GM23338 (cell line): ENCODE measurements around the gene SLC35A4. TPM values are rescaled to one million over a fixed set of nuclear protein-coding genes. Genes with fewer than 3 reads are reported as not detected.

ENCODE experiments used
- ATAC-seq: fragments of 200-7000 bp; cut with Tn5 transposase; 3 replicates; pipeline ENCODE4 v1.9.1; 2020
- DNase-seq: peaks from one replicate; pipeline ENCODE4 v3.0.0-alpha.2; 2015; ENCODE audit warnings: low spot score
- H2AFZ ChIP-seq: fragments of 200-600 bp; sonication (generic); 2 replicates; pipeline ENCODE4 v1.8.0; 2016; ENCODE audit warnings: antibody characterized with exemption, mild to moderate bottlenecking, moderate library complexity
- H3F3A ChIP-seq: fragments of 200-600 bp; sonication (generic); replicated peaks from 2 replicates; pipeline ENCODE4 v1.8.0; 2017; ENCODE audit warnings: antibody characterized with exemption, mixed run types, low read depth
- H3K27ac ChIP-seq: fragments of 200-600 bp; sonication (generic); 2 replicates; pipeline ENCODE4 v1.6.1; 2016; ENCODE audit warnings: low read depth
- H3K27me3 ChIP-seq: fragments of 200-600 bp; sonication (generic); 2 replicates; pipeline ENCODE4 v1.8.0; 2016; ENCODE audit warnings: mild to moderate bottlenecking, mixed run types, moderate library complexity; ENCODE audit not compliant: insufficient read depth
- H3K36me3 ChIP-seq: fragments of 200-600 bp; sonication (generic); 2 replicates; pipeline ENCODE4 v1.8.0; 2016; ENCODE audit warnings: mild to moderate bottlenecking; ENCODE audit not compliant: insufficient read depth
- H3K4me1 ChIP-seq: fragments of 200-600 bp; sonication (generic); 2 replicates; pipeline ENCODE4 v1.8.0; 2016; ENCODE audit warnings: mild to moderate bottlenecking, moderate library complexity; ENCODE audit not compliant: insufficient read depth
- H3K4me2 ChIP-seq: fragments of 200-600 bp; sonication (generic); 2 replicates; pipeline ENCODE4 v1.7.1; 2017; ENCODE audit warnings: mixed run types
- H3K4me3 ChIP-seq: fragments of 200-600 bp; sonication (generic); 2 replicates; pipeline ENCODE4 v1.6.1; 2016; ENCODE audit warnings: mixed run types
- H3K79me2 ChIP-seq: fragments of 200-600 bp; sonication (generic); replicated peaks from 2 replicates; pipeline ENCODE4 v1.8.0; 2017; ENCODE audit warnings: mild to moderate bottlenecking; ENCODE audit not compliant: insufficient read depth
- H3K9me2 ChIP-seq: fragments of 200-600 bp; sonication (generic); 2 replicates; pipeline ENCODE4 v1.8.0; 2017; ENCODE audit not compliant: insufficient read depth
- H4K20me1 ChIP-seq: fragments of 200-600 bp; sonication (generic); replicated peaks from 2 replicates; pipeline ENCODE4 v1.8.0; 2017; ENCODE audit warnings: mild to moderate bottlenecking; ENCODE audit not compliant: insufficient read depth
- H3K27ac Mint-ChIP-seq: 2 replicates; pipeline ENCODE4 v1.8.0; 2020; ENCODE audit warnings: inconsistent platforms, mild to moderate bottlenecking, moderate library complexity, mixed read lengths
- H3K27me3 Mint-ChIP-seq: 3 replicates; pipeline ENCODE4 v1.8.0; 2022; ENCODE audit warnings: low read depth, mild to moderate bottlenecking, moderate library complexity, mixed read lengths, inconsistent platforms; ENCODE audit not compliant: insufficient read depth, poor library complexity
- H3K36me3 Mint-ChIP-seq: 3 replicates; pipeline ENCODE4 v1.8.0; 2021; ENCODE audit warnings: low read depth, mild to moderate bottlenecking, inconsistent platforms, moderate library complexity, mixed read lengths
- H3K4me1 Mint-ChIP-seq: 3 replicates; pipeline ENCODE4 v1.8.0; 2020; ENCODE audit warnings: mild to moderate bottlenecking, inconsistent platforms, mixed read lengths
- H3K4me3 Mint-ChIP-seq: 3 replicates; pipeline ENCODE4 v1.8.0; 2021; ENCODE audit warnings: moderate library complexity, mild to moderate bottlenecking, inconsistent platforms, mixed read lengths
- H3K9me3 Mint-ChIP-seq: 3 replicates; pipeline ENCODE4 v1.8.0; 2020; ENCODE audit warnings: moderate library complexity, mild to moderate bottlenecking, inconsistent platforms, mixed read lengths
- CREB1 ChIP-seq: fragments of 250-450 bp; sonication (Bioruptor Pico); IDR thresholded peaks from 2 replicates; pipeline ENCODE4 v1.5.0; 2020; ENCODE audit warnings: low read depth, mild to moderate bottlenecking, moderate library complexity
- EZH2 ChIP-seq: fragments of 200-600 bp; sonication (generic); IDR thresholded peaks from one replicate; pipeline ENCODE4 v1.8.0; 2017; ENCODE audit warnings: antibody characterized with exemption, mild to moderate bottlenecking, low read depth; ENCODE audit not compliant: unreplicated experiment
- EZH2phosphoT487 ChIP-seq: fragments of 200-600 bp; sonication (generic); IDR thresholded peaks from one replicate; pipeline ENCODE4 v1.8.1; 2018; ENCODE audit warnings: antibody characterized with exemption; ENCODE audit not compliant: unreplicated experiment
- JUNB ChIP-seq: IDR thresholded peaks from one replicate; pipeline ENCODE4 v1.6.1; 2016; ENCODE audit warnings: antibody characterized with exemption; ENCODE audit not compliant: unreplicated experiment
- NANOG ChIP-seq: IDR thresholded peaks from 2 replicates; pipeline ENCODE4 v1.6.1; 2016; ENCODE audit warnings: antibody characterized with exemption, borderline replicate concordance
- POLR2AphosphoS5 ChIP-seq: IDR thresholded peaks from 2 replicates; pipeline ENCODE4 v1.6.1; 2016; ENCODE audit warnings: antibody characterized with exemption, low read depth
- STAT1 ChIP-seq: IDR thresholded peaks from one replicate; pipeline ENCODE4 v1.6.1; 2016; ENCODE audit warnings: antibody characterized with exemption; ENCODE audit not compliant: unreplicated experiment
- ZNF114 ChIP-seq: fragments of 250-450 bp; sonication (Bioruptor Pico); IDR thresholded peaks from 2 replicates; pipeline ENCODE4 v1.5.0; 2020; ENCODE audit warnings: mild to moderate bottlenecking, moderate library complexity
- polyA plus RNA-seq: library from polyadenylated mRNA; unstranded; fragments of >200 nt; fragmentation: Nextera tagmentation; extraction: Ambion mirVana; gene quantifications from 2 replicates; pipeline ENCODE4 v1.2.1, GENCODE V29; 2016
- total RNA-seq: library from RNA; depleted of rRNA; stranded (reverse); fragments of >200 nt; shearing (Covaris generic); gene quantifications from 2 replicates; pipeline ENCODE4 v1.2.3, GENCODE V29; 2014
- TF ChIP-seq, protein P1 (sequence below): IDR thresholded peaks from one replicate; pipeline ENCODE4 v1.6.1; 2018; ENCODE audit warnings: antibody characterized with exemption; ENCODE audit not compliant: unreplicated experiment
- TF ChIP-seq, protein P2 (sequence below), 2 experiments: fragments of 200-600 bp in 1 of 2; sonication (generic) in 1 of 2; conservative IDR thresholded peaks; 2 replicates each; pipeline versions ENCODE4 v1.5.1 to v1.6.1; 2016 to 2017; ENCODE audit warnings: antibody characterized with exemption in 2 of 2, low read depth in 2 of 2, mild to moderate bottlenecking in 2 of 2, moderate library complexity in 1 of 2
- TF ChIP-seq, protein P3 (sequence below): IDR thresholded peaks from 2 replicates; pipeline ENCODE4 v1.6.1; 2016; ENCODE audit warnings: antibody characterized with exemption

The SLC35A4 gene
- total and polyA plus RNA-seq, 2 experiments from 2014 or later = 17.7 to 39.1 TPM

DNA sequence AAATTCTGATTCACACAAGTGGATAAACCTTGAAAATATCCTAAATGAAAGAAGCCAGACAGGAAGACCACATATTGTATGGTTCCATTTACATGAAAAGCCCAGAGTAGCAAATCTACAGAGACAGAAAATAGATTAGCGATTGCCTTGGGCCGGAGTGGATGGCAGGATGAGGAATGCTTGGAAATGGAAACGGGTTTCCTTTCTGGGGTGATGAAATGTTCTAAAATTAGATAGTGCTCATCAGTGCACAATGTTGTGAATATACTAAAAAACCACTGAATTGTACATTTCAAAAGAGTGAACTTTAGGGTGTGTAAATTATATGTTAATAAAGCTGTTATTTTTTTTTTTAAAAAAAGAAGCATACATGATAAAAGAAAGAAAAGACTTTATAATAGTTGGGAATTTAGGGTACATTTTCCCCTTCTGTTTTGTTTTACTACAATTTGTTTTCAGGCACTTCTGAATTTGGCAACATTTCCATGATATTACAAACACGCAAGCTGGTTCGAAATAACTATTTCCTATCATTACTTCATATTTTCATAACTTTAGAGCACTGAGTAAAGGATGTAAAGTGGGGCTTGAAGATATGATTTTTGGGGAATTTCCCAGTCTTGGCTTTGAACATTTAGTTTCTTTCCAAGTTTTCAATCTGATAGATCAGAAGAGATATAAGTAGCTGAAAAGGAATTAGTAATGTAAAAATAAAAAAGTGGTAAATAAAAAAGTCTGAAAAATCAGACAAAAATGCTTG lies 23.9 kb downstream of the SLC35A4 start (continued):
- TF ChIP-seq, protein P1, sequence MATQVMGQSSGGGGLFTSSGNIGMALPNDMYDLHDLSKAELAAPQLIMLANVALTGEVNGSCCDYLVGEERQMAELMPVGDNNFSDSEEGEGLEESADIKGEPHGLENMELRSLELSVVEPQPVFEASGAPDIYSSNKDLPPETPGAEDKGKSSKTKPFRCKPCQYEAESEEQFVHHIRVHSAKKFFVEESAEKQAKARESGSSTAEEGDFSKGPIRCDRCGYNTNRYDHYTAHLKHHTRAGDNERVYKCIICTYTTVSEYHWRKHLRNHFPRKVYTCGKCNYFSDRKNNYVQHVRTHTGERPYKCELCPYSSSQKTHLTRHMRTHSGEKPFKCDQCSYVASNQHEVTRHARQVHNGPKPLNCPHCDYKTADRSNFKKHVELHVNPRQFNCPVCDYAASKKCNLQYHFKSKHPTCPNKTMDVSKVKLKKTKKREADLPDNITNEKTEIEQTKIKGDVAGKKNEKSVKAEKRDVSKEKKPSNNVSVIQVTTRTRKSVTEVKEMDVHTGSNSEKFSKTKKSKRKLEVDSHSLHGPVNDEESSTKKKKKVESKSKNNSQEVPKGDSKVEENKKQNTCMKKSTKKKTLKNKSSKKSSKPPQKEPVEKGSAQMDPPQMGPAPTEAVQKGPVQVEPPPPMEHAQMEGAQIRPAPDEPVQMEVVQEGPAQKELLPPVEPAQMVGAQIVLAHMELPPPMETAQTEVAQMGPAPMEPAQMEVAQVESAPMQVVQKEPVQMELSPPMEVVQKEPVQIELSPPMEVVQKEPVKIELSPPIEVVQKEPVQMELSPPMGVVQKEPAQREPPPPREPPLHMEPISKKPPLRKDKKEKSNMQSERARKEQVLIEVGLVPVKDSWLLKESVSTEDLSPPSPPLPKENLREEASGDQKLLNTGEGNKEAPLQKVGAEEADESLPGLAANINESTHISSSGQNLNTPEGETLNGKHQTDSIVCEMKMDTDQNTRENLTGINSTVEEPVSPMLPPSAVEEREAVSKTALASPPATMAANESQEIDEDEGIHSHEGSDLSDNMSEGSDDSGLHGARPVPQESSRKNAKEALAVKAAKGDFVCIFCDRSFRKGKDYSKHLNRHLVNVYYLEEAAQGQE = no peak
- TF ChIP-seq ZNF114 (CRISPR knock-in tag) (no peak), NANOG (no peak), CREB1 (CRISPR knock-in tag) (no peak), EZH2phosphoT487 (no peak)
- TF ChIP-seq, protein P2, sequence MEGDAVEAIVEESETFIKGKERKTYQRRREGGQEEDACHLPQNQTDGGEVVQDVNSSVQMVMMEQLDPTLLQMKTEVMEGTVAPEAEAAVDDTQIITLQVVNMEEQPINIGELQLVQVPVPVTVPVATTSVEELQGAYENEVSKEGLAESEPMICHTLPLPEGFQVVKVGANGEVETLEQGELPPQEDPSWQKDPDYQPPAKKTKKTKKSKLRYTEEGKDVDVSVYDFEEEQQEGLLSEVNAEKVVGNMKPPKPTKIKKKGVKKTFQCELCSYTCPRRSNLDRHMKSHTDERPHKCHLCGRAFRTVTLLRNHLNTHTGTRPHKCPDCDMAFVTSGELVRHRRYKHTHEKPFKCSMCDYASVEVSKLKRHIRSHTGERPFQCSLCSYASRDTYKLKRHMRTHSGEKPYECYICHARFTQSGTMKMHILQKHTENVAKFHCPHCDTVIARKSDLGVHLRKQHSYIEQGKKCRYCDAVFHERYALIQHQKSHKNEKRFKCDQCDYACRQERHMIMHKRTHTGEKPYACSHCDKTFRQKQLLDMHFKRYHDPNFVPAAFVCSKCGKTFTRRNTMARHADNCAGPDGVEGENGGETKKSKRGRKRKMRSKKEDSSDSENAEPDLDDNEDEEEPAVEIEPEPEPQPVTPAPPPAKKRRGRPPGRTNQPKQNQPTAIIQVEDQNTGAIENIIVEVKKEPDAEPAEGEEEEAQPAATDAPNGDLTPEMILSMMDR (conservative IDR thresholded peaks at IDR 0.05; ENCODE audit: low read depth in 2 of 2) = no peak

DNA sequence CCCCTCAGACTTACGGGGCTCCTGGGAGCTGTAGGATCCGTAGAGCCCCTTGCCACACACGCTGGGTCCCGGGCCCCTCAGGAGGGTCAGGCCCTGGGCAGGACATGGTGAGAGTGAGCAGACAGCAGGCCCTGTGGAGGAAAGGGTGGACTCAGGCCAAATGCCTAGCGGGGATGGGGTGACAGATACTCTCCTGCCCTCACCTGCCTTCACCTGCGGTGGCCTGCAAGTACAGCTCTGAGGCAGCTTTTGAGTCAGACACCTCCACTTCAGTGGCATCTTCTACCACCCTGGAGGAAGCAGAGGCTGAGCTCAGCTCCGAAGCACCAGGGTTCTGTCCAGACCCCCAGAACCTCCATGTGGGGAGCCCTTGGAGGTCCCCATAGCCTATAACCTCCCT lies 26.2 kb downstream of the SLC35A4 start:
- Histone ChIP-seq H3F3A (no peaks in the 10 kb centered on the region), H3K4me1 (no peaks in the 10 kb centered on the region), H3K27me3 (no peaks in the 10 kb centered on the region), H2AFZ (no peak overlapping the region), H3K4me3 (no peak overlapping the region), H3K79me2 (no peaks in the 10 kb centered on the region), H3K9me2 (no peaks in the 10 kb centered on the region), H4K20me1 (no peaks in the 10 kb centered on the region), H3K27ac (no peak overlapping the region), H3K4me2 (no peak overlapping the region), H3K36me3 (no peaks in the 10 kb centered on the region)
- H3K27ac Mint-ChIP-seq = no peak overlapping the region
- no peak for DNase-seq
- H3K4me1 Mint-ChIP-seq = no peaks in the 10 kb centered on the region
- no peak for ATAC-seq
- no peaks in the 10 kb centered on the region for H3K36me3 Mint-ChIP-seq
- no peak overlapping the region for H3K4me3 Mint-ChIP-seq
- no peaks in the 10 kb centered on the region for H3K27me3 Mint-ChIP-seq
- H3K9me3 Mint-ChIP-seq = peaks cover 6% of the 10 kb centered on the region; the same call in 1 of the 3 replicates
- TF ChIP-seq ZNF114 (CRISPR knock-in tag) (no peak), EZH2phosphoT487 (no peak), CREB1 (CRISPR knock-in tag) (no peak), JUNB (no peak), NANOG (no peak), STAT1 (no peak), EZH2 (no peak), POLR2AphosphoS5 (no peak)
- TF ChIP-seq, protein P1 = no peak
- TF ChIP-seq, protein P2 (conservative IDR thresholded peaks at IDR 0.05; ENCODE audit: low read depth in 2 of 2) = no peak
- TF ChIP-seq, protein P3, sequence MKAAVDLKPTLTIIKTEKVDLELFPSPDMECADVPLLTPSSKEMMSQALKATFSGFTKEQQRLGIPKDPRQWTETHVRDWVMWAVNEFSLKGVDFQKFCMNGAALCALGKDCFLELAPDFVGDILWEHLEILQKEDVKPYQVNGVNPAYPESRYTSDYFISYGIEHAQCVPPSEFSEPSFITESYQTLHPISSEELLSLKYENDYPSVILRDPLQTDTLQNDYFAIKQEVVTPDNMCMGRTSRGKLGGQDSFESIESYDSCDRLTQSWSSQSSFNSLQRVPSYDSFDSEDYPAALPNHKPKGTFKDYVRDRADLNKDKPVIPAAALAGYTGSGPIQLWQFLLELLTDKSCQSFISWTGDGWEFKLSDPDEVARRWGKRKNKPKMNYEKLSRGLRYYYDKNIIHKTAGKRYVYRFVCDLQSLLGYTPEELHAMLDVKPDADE = no peak
